Sigmoid colon (tissue), 4 donors: ENCODE data around the gene METTL27.

Source experiments
- CTCF ChIP-seq, 4 experiments: fragments of 450-650 bp in 3 of 4; fragments of 200-600 bp in 1 of 4; IDR thresholded peaks; one replicate each; pipeline ENCODE4 v1.5.1; 2016 to 2019; ENCODE audit warnings: antibody characterized with exemption in 4 of 4, mild to moderate bottlenecking in 3 of 4, moderate library complexity in 2 of 4
- EP300 ChIP-seq, 4 donors: sonication (generic); formaldehyde crosslinking; IDR thresholded peaks; one replicate each; pipeline ENCODE4 v1.6.1; 2017; ENCODE audit warnings: antibody characterized with exemption in 4 of 4

GRCh38 chr7:73831834-73832651, 10.3 kb downstream of the METTL27 start:
- TF ChIP-seq CTCF (IDR thresholded peaks at IDR 0.05) (no peak), EP300 (IDR thresholded peaks at IDR 0.05) (no peak)
